ENCODE measurements around the gene LIMS2.

Gene LIMS2

GRCh38 chr2:127606625-127607398, 68.5 kb downstream of the LIMS2 start:
- Histone ChIP-seq H3K9ac (ENCODE audit: low read length in 5 of 5) (no peak overlapping the region), H3K27me3 (ENCODE audit: control insufficient read depth in 5 of 5, insufficient read depth in 4 of 5, low read length in 5 of 5) (peaks cover 0 to 5% (median 0%) of the 10 kb centered on the region in 5 donors), H3K4me1 (ENCODE audit: control insufficient read depth in 5 of 5, insufficient read depth in 5 of 5, low read length in 5 of 5) (no peaks in the 10 kb centered on the region), H3K9me3 (ENCODE audit: control insufficient read depth in 5 of 5, low read length in 5 of 5) (peaks cover 0 to 14% (median 10%) of the 10 kb centered on the region in 5 donors), H3K36me3 (ENCODE audit: control insufficient read depth in 5 of 5, insufficient read depth in 5 of 5, low read length in 5 of 5) (no peaks in the 10 kb centered on the region), H3K4me3 (ENCODE audit: low read depth in 1 of 5, low read length in 5 of 5) (no peak overlapping the region), H3K27ac (ENCODE audit: low read depth, low read length) (no peak overlapping the region)

- H3K9ac ChIP-seq (ENCODE audit: low read length in 5 of 5), result no peak overlapping the region
- H3K4me3 ChIP-seq (ENCODE audit: low read depth in 1 of 5, low read length in 5 of 5), result no peak overlapping the region
- H3K9me3 ChIP-seq (ENCODE audit: control insufficient read depth in 5 of 5, low read length in 5 of 5), result peaks cover 0 to 6% (median 3%) of the 10 kb centered on the region in 5 donors
- no peak overlapping the region for H3K27ac ChIP-seq (ENCODE audit: low read depth, low read length)
- H3K36me3 ChIP-seq (ENCODE audit: control insufficient read depth in 5 of 5, insufficient read depth in 5 of 5, low read length in 5 of 5), result no peaks in the 10 kb centered on the region
- H3K27me3 ChIP-seq (ENCODE audit: control insufficient read depth in 5 of 5, insufficient read depth in 4 of 5, low read length in 5 of 5), result peaks cover 0 to 5% (median 0%) of the 10 kb centered on the region in 5 donors
- no peaks in the 10 kb centered on the region for H3K4me1 ChIP-seq (ENCODE audit: control insufficient read depth in 5 of 5, insufficient read depth in 5 of 5, low read length in 5 of 5)
These were observed 69.6 kb downstream of the LIMS2 start for GRCh38 chr2:127605691-127606263.

- Histone ChIP-seq H3K36me3 (ENCODE audit: control insufficient read depth in 5 of 5, insufficient read depth in 5 of 5, low read length in 5 of 5) (no peaks in the 10 kb centered on the region), H3K4me3 (ENCODE audit: low read depth in 1 of 5, low read length in 5 of 5) (no peak overlapping the region), H3K4me1 (ENCODE audit: control insufficient read depth in 5 of 5, insufficient read depth in 5 of 5, low read length in 5 of 5) (no peaks in the 10 kb centered on the region), H3K27me3 (ENCODE audit: control insufficient read depth in 5 of 5, insufficient read depth in 4 of 5, low read length in 5 of 5) (peaks cover 0 to 5% (median 0%) of the 10 kb centered on the region in 5 donors), H3K9me3 (ENCODE audit: control insufficient read depth in 5 of 5, low read length in 5 of 5) (peaks cover 0 to 4% (median 0%) of the 10 kb centered on the region in 5 donors), H3K27ac (ENCODE audit: low read depth, low read length) (no peak overlapping the region), H3K9ac (ENCODE audit: low read length in 5 of 5) (no peak overlapping the region)
These were observed 70.3 kb downstream of the LIMS2 start for GRCh38 chr2:127604986-127605385.

GRCh38 chr2:127599211-127599610, 76.1 kb downstream of the LIMS2 start:
- H3K27me3 ChIP-seq (ENCODE audit: control insufficient read depth in 5 of 5, insufficient read depth in 4 of 5, low read length in 5 of 5), result no peaks in the 10 kb centered on the region
- H3K9me3 ChIP-seq (ENCODE audit: control insufficient read depth in 5 of 5, low read length in 5 of 5), result peaks cover 0 to 4% (median 0%) of the 10 kb centered on the region in 5 donors
- no peak overlapping the region for H3K9ac ChIP-seq (ENCODE audit: low read length in 5 of 5)
- no peaks in the 10 kb centered on the region for H3K4me1 ChIP-seq (ENCODE audit: control insufficient read depth in 5 of 5, insufficient read depth in 5 of 5, low read length in 5 of 5)
- no peak overlapping the region for H3K27ac ChIP-seq (ENCODE audit: low read depth, low read length)
- no peaks in the 10 kb centered on the region for H3K36me3 ChIP-seq (ENCODE audit: control insufficient read depth in 5 of 5, insufficient read depth in 5 of 5, low read length in 5 of 5)
- H3K4me3 ChIP-seq (ENCODE audit: low read depth in 1 of 5, low read length in 5 of 5), result no peak overlapping the region

GRCh38 chr2:127598711-127599110, 76.6 kb downstream of the LIMS2 start:
- H3K9ac ChIP-seq (ENCODE audit: low read length in 5 of 5), result no peak overlapping the region
- peaks cover 0 to 4% (median 0%) of the 10 kb centered on the region in 5 donors for H3K9me3 ChIP-seq (ENCODE audit: control insufficient read depth in 5 of 5, low read length in 5 of 5)
- no peaks in the 10 kb centered on the region for H3K36me3 ChIP-seq (ENCODE audit: control insufficient read depth in 5 of 5, insufficient read depth in 5 of 5, low read length in 5 of 5)
- H3K27ac ChIP-seq (ENCODE audit: low read depth, low read length), result no peak overlapping the region
- H3K4me1 ChIP-seq (ENCODE audit: control insufficient read depth in 5 of 5, insufficient read depth in 5 of 5, low read length in 5 of 5), result no peaks in the 10 kb centered on the region
- no peaks in the 10 kb centered on the region for H3K27me3 ChIP-seq (ENCODE audit: control insufficient read depth in 5 of 5, insufficient read depth in 4 of 5, low read length in 5 of 5)
- no peak overlapping the region for H3K4me3 ChIP-seq (ENCODE audit: low read depth in 1 of 5, low read length in 5 of 5)

- Histone ChIP-seq H3K4me3 (ENCODE audit: low read depth in 1 of 5, low read length in 5 of 5) (no peak overlapping the region), H3K36me3 (ENCODE audit: control insufficient read depth in 5 of 5, insufficient read depth in 5 of 5, low read length in 5 of 5) (no peaks in the 10 kb centered on the region), H3K9me3 (ENCODE audit: control insufficient read depth in 5 of 5, low read length in 5 of 5) (peaks cover 0 to 2% (median 0%) of the 10 kb centered on the region in 5 donors), H3K27ac (ENCODE audit: low read depth, low read length) (no peak overlapping the region), H3K9ac (ENCODE audit: low read length in 5 of 5) (no peak overlapping the region), H3K27me3 (ENCODE audit: control insufficient read depth in 5 of 5, insufficient read depth in 4 of 5, low read length in 5 of 5) (no peaks in the 10 kb centered on the region), H3K4me1 (ENCODE audit: control insufficient read depth in 5 of 5, insufficient read depth in 5 of 5, low read length in 5 of 5) (no peaks in the 10 kb centered on the region)
These were observed 77.3 kb downstream of the LIMS2 start for GRCh38 chr2:127597984-127598380.

GRCh38 chr2:127597046-127597983, 78.0 kb downstream of the LIMS2 start:
- H3K36me3 ChIP-seq (ENCODE audit: control insufficient read depth in 5 of 5, insufficient read depth in 5 of 5, low read length in 5 of 5), result no peaks in the 10 kb centered on the region
- H3K9me3 ChIP-seq (ENCODE audit: control insufficient read depth in 5 of 5, low read length in 5 of 5), result peaks cover 0 to 2% (median 0%) of the 10 kb centered on the region in 5 donors
- no peak overlapping the region for H3K9ac ChIP-seq (ENCODE audit: low read length in 5 of 5)
- H3K27ac ChIP-seq (ENCODE audit: low read depth, low read length), result no peak overlapping the region
- no peaks in the 10 kb centered on the region for H3K27me3 ChIP-seq (ENCODE audit: control insufficient read depth in 5 of 5, insufficient read depth in 4 of 5, low read length in 5 of 5)
- no peak overlapping the region for H3K4me3 ChIP-seq (ENCODE audit: low read depth in 1 of 5, low read length in 5 of 5)
- no peaks in the 10 kb centered on the region for H3K4me1 ChIP-seq (ENCODE audit: control insufficient read depth in 5 of 5, insufficient read depth in 5 of 5, low read length in 5 of 5)

- Histone ChIP-seq H3K36me3 (ENCODE audit: control insufficient read depth in 5 of 5, insufficient read depth in 5 of 5, low read length in 5 of 5) (no peaks in the 10 kb centered on the region), H3K27ac (ENCODE audit: low read depth, low read length) (no peak overlapping the region), H3K9ac (ENCODE audit: low read length in 5 of 5) (no peak overlapping the region), H3K4me3 (ENCODE audit: low read depth in 1 of 5, low read length in 5 of 5) (no peak overlapping the region), H3K4me1 (ENCODE audit: control insufficient read depth in 5 of 5, insufficient read depth in 5 of 5, low read length in 5 of 5) (peaks cover 0 to 2% (median 0%) of the 10 kb centered on the region in 5 donors), H3K9me3 (ENCODE audit: control insufficient read depth in 5 of 5, low read length in 5 of 5) (peaks cover 0 to 2% (median 0%) of the 10 kb centered on the region in 5 donors), H3K27me3 (ENCODE audit: control insufficient read depth in 5 of 5, insufficient read depth in 4 of 5, low read length in 5 of 5) (no peaks in the 10 kb centered on the region)
These were observed 78.9 kb downstream of the LIMS2 start for GRCh38 chr2:127596311-127597045.

- no peaks in the 10 kb centered on the region for H3K27me3 ChIP-seq (ENCODE audit: control insufficient read depth in 5 of 5, insufficient read depth in 4 of 5, low read length in 5 of 5)
- H3K36me3 ChIP-seq (ENCODE audit: control insufficient read depth in 5 of 5, insufficient read depth in 5 of 5, low read length in 5 of 5), result no peaks in the 10 kb centered on the region
- H3K4me3 ChIP-seq (ENCODE audit: low read depth in 1 of 5, low read length in 5 of 5), result no peak overlapping the region
- peaks cover 0 to 2% (median 0%) of the 10 kb centered on the region in 5 donors for H3K9me3 ChIP-seq (ENCODE audit: control insufficient read depth in 5 of 5, low read length in 5 of 5)
- H3K27ac ChIP-seq (ENCODE audit: low read depth, low read length), result no peak overlapping the region
- H3K4me1 ChIP-seq (ENCODE audit: control insufficient read depth in 5 of 5, insufficient read depth in 5 of 5, low read length in 5 of 5), result peaks cover 0 to 2% (median 0%) of the 10 kb centered on the region in 5 donors
- H3K9ac ChIP-seq (ENCODE audit: low read length in 5 of 5), result no peak overlapping the region
These were observed 81.2 kb downstream of the LIMS2 start for GRCh38 chr2:127594116-127594591.
